IPS-18c (cell line): ENCODE measurements around the gene KCNE1.

Experiments
- H3K4me3 ChIP-seq: 2 replicates; pipeline ENCODE4 v1.7.0; 2013; ENCODE audit warnings: low read depth, mild to moderate bottlenecking, low read length, moderate library complexity; ENCODE audit not compliant: insufficient read depth
- H3K9me3 ChIP-seq: one replicate; pipeline ENCODE4 v1.6.1; 2013; ENCODE audit warnings: mild to moderate bottlenecking, low read length, moderate library complexity; ENCODE audit not compliant: control insufficient read depth, insufficient read depth

The KCNE1 gene

DNA sequence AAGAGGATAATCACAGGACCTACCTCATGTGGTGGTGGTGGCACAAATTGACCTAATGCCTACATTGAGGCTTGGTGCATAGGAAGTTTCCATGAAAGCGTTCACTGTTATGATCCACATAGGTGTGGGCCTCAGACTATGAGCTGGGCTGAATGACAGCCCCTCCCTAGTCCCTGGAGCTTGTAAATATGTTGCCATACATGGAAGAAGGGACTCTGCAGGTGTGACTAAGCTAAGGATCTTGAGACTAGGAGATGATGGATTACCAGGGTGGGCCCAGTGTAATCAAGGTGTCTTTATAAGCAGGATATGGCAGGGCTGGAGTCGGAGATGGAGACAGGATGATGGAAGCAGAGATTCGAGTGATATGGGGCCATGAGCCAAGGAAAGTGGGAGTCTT lies 31.0 kb upstream of the KCNE1 start:
- Histone ChIP-seq H3K9me3 (peaks cover 3% of the 10 kb centered on the region), H3K4me3 (no peak overlapping the region)

DNA sequence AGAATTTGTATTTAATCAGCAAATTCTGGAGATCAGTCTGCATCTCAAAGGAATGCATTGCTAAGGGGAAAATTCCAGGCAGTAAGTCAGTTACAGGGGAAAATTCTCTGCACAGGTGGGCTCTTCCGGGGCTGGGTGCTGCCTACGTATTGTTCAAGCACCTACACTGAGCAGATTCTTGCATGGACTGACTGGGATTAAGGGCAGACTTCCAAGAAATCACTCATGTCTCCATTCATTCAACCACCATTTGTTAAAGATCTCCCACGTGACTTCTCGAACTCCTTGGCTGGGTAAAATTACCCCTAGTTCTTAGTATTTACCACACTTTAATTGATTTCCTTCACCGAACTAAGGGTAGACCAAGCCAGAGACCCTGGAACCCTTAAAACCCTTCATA lies 28.2 kb upstream of the KCNE1 start:
- Histone ChIP-seq H3K4me3 (no peak overlapping the region), H3K9me3 (peaks cover 3% of the 10 kb centered on the region)

DNA sequence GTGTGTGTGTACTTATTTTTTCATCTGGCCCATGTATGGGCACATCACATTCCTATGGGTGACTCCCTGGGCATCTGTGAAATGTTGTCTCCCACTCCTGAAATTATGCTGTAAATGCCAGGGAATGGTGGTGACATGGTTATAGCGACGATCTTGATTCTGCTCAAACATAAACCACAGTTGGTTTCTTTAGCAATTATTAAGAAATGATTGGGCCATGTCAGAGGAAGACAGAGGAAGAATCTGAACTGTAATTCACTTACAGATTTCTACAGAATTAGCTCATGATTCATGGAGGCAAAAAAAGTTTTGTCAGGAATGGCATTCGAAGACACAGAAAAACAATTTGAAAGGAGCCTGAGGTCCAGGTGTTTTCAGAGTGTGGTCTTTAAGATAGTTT lies 25.8 kb upstream of the KCNE1 start:
- Histone ChIP-seq H3K9me3 (peaks cover 3% of the 10 kb centered on the region), H3K4me3 (no peak overlapping the region)

DNA sequence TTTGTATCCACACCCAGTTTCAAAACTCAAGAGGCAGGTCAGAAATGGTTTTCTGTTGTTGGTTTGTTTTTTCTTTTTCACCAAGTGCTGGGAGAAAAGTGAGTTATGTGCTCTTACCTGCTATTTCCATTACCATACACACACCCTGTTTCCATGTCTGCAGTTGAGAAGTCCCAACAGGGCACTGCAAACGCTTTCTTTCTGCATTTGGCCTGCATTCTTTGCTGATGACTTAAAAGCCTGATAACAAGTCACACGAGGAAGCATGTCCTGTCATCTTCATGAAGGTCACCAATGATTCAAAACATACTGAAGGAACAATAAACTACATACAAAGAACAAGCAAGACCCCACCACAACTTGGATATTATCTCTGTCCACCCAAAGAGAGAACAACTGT lies 24.8 kb upstream of the KCNE1 start:
- Histone ChIP-seq H3K4me3 (no peak overlapping the region), H3K9me3 (peaks cover 3% of the 10 kb centered on the region)

DNA sequence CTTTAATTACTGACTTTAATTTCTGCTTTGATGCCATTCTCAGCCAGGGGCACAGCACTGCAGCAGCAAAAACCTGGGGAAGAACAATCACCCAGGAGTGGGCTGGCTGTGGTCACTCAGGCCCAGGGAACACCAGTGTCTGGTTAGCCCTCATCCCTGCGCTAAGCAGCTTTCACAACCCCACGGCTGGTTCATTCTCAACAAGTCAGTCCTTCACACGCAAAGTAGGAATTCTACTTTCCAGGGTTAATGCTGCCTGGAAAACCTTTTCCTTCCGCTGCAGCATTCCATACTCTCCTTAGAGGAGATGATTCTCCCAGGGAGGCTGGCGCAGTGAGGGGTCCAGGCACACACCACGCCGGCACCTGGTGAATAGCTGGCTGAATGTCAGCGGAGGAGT lies 24.3 kb upstream of the KCNE1 start:
- Histone ChIP-seq H3K4me3 (no peak overlapping the region), H3K9me3 (peaks cover 3% of the 10 kb centered on the region)

DNA sequence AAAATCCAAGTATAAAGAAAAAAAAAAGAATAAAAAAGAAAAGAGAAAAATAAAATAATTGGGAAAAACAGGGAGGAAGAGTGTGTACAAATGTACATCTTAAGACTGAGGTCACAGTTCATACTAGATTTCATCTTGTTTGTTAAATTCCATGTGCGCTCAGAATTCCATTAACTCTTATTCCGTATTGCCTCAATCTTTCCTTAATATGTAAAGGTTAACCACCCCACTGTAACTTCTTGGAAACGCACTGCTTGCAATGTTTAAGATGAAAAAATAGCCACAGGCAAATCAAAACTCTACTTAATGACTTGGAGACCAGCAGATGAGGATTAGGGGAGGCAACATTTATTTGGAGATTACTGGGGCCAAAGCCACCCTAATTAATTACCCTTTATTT lies 23.9 kb upstream of the KCNE1 start:
- no peak overlapping the region for H3K4me3 ChIP-seq
- H3K9me3 ChIP-seq, result peaks cover 3% of the 10 kb centered on the region

DNA sequence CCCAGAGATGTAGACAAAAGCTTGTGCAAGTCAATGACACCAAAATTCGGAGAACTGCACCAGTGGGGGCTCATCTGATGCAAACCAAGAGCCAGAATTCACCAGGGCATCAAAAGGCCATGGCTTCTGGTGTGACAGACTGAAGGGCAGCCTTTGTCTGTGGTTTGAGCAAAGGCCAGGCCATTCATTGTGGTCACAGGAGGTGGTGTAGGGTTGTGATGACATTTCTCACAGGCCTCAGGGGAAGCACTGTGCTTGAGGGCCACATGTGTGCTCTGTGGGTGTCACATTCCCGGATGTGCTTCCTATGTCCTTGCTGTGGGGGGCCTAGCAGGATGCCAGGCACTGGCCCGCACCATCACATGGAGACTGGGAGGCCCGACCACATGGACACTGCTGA lies 22.5 kb upstream of the KCNE1 start:
- H3K9me3 ChIP-seq, result peaks cover 3% of the 10 kb centered on the region
- H3K4me3 ChIP-seq, result no peak overlapping the region

DNA sequence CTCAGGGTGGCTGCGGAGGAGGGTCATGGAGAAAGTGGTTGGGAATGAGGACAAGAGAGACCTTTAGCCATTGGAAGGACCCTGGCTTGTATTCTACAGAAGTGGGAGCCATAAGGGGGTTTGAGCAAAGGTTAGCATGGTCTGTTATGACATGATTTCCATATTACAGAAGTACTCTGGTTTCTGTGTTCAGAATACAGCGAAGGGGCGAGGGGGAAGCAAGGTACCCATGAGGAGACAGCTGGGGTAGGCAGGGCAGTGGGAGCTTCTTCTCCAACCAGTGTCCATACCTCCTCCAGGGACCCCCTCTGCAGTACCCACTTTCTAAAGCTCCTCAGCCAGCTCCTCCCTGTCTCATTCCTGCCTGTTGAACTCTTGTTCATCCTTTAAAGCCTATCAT lies 21.9 kb upstream of the KCNE1 start:
- Histone ChIP-seq H3K4me3 (no peak overlapping the region), H3K9me3 (peaks cover 3% of the 10 kb centered on the region)

DNA sequence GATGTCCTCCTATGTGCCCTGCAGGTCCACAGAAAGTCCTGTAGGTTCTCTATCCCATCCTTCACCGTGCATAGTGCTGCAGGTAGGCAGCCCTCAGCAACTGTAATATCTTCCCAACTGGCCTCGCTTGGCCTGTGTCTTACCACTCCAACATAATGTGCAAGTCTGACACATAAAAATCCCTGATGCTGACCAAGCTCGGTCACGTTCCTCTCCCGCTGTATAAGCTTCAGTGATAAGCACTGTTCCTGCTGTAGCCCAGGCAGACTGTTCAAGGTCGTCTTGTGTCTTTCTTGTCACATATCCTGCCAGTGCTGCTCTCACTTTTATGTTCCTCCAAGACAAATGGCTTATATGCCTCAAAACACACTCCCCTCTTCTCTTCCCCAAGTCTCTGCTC lies 19.4 kb upstream of the KCNE1 start:
- no peak overlapping the region for H3K4me3 ChIP-seq
- H3K9me3 ChIP-seq, result peaks cover 3% of the 10 kb centered on the region

DNA sequence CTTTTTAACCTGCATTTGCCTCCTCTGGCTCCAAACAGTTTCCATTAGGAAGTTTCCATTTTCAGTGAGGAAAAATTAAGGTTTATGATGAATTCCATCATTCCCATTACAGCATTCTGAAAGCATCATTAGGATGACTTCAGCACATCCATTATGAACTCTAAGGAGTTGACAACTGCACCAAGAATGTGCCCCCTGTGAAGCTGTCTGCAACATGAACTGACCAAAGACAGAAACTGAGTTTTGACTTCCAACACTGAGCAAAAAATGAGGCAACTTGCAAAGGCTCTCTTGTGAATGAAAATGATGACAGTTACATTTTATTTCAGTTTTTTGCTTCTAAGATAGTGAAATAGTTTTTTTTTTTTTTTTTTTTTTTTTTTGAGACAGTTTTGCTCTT lies 18.3 kb upstream of the KCNE1 start:
- H3K4me3 ChIP-seq, result no peak overlapping the region
- H3K9me3 ChIP-seq, result peaks cover 3% of the 10 kb centered on the region

DNA sequence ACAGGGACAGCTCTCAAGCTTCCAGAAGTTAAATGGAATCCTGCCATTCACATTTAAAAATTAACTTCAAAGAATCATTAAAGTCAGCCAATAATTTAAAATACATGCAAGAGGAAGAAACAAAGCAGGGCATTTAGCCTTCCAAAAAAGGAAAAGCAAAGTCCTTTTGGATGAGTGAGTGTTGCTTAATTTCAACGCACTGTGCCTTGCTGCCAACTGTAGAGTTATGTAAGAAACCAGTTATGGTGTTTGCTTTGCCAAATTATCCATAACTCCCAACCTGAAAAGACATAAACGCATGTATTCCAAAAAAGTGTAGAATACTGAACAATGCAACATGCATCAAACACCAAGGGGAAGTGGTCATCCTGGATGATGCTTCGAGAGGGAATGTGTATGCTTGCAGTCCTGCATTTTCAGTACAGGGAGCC lies 16.1 kb upstream of the KCNE1 start:
- Histone ChIP-seq H3K9me3 (no peaks in the 10 kb centered on the region), H3K4me3 (no peak overlapping the region; the same call in 1 of the 2 replicates)

DNA sequence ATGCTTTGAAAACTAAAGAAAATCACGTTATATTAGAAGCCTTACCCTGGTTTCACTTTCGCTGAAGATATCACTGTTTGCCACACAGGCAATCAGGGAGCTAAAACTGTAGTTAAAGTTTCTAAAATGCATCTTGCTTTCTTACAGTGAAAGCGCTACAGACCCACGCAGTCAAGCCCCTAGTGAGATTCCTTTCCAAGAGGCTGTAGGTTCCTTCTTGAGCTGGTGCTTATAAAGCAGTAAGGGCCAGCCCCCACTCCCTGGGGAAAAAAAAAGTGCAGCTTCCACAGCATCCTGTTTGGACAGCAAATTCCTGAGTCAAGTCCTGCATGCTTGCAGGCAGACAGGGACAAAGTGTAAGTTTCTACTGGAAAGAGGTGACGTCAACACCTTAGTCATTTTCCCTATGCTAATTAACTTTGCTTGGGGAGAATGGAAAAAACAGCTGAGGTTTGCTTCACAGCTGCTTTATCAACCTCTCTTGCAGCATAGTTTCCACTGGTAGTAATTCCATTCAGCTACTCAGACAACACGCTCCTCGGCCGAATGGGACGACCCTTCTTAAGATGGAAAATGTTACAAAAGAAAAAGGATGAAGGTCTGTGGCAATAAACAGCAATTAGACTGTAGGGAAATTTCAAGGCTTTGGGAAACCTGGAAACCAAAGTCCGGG lies 14.7 kb upstream of the KCNE1 start:
- no peak overlapping the region for H3K4me3 ChIP-seq

DNA sequence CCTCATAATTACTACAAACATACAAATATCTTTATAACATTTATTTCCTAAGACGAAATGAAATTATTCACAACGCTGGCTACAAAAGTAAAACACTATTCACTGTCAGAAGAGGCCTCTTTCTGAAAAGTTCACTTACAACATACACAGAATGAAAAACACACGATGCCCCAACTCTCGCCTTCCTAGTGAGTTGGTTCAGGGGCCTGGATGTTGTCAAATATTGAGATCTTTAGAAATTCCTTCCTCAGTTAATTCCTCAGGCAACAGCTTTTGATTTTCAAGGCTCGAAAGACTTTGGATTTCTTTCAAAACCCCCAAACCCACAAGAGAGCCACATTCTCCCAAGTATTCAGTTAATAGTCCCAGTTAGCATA lies 14.2 kb upstream of the KCNE1 start:
- no peaks in the 10 kb centered on the region for H3K9me3 ChIP-seq
- H3K4me3 ChIP-seq, result no peak overlapping the region

More for the DNA sequence above, 14.7 kb upstream of the KCNE1 start:
- H3K9me3 ChIP-seq, result no peaks in the 10 kb centered on the region

DNA sequence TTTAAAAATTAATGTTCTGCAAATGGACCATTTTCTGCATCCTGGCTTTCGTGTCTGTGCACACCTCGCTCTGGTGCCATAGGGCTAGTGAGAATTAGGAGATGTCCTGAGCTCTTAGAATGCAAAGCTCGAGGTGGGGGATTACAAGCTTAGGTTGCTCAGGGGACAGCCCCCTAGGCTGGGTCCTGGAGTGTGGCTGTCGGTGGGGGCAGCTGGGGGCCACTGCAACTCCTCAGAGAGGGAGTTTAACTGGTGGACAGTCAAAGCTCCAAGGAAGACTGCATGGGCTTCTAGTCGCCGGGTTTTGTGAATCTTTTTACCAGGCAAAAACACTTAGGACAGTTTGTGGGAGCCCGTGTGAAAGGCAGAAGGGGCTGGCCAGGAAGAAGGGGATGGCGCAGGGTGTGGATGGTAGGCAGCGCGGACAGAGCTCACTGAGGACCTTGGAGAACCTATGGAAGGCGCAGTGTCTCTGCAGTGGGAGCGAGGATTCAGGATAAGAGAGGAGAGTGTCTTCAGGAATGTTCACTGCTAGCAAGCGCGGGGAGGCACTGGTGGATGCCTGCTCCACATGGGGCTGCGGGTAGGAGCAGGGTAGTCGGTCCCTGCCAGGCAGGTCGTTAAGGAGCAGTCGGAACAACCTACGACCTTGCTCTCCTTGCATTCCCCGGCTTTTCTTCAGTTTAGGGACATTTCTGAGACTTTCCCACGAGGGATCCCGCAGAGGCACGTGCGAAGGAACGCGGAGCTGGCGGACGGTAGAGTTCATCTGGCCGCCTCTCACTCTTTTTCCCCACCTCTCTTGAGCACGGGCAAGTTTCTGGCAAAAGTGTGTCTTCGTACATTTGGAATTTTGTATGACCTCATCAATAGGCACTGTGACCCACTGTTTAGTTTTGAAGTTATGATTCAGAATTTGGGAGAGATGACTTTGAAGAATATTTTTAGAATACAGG lies 12.9 kb upstream of the KCNE1 start:
- no peak overlapping the region for H3K4me3 ChIP-seq

DNA sequence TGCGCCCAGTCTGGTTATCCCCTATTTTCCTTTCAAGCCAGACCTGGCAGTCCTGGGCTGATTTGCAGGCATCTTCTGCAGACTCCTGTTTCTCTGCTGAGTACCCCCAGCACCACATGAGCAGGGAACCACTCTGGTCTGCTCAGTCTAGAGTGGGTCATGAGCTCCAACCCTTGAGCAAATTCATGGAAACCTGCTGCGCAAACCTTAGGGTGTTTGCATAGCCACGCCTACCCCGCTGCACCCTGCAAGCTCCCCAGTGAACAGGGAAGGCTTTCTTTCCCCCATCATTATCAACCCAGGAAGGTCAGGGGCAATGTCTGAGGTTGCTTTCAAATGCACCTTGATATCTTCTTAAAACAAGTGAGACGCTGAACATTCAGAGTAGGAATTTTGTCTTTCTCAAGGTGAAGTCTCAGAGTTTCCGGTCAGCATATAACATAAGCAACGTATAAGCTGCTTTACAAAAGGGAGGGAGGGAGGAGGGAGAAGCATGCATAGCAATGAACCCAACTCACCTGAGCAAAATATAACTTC lies 11.1 kb upstream of the KCNE1 start:
- Histone ChIP-seq H3K9me3 (no peaks in the 10 kb centered on the region), H3K4me3 (no peak overlapping the region)

More for the DNA sequence above, 12.9 kb upstream of the KCNE1 start:
- no peaks in the 10 kb centered on the region for H3K9me3 ChIP-seq

DNA sequence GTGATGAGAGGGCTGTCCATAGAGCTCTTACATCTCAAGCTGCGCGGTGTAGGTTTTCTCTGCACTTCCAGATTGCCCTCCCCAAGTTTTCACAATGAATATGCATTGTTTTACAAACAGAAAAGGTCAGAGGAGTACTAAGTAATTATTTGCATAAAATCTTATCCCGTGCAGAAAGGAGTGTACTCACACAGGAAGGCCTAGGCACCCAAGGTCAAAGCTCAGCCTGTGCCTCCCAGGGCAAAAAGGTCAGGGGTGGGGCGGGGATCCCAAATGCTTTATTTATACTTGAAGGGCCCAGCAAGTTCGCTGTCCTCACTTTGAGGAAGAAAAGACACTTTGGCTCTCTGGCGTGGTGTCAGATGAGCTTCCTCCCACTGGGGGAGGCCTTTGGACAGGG lies 10.3 kb upstream of the KCNE1 start:
- no peak overlapping the region for H3K4me3 ChIP-seq
- H3K9me3 ChIP-seq, result no peaks in the 10 kb centered on the region

DNA sequence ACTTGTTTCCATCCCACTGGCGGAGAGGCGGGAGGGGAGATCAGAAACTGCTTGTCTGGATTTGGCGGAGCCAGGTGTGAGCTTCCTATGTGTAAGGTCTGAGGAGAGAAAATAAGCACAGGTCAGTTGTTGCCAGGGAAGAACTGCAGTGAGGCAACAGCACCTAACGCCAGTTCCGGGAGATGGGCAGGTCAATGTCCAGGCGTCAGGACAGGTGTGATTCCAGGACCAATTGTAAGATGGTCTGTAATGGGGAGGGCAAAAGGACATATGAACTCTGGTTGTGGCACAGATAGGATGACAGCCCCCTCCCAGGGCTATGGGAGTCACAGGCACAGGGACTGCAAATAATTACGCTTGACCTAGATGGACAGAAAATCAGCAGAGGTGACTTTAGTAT lies 9.6 kb upstream of the KCNE1 start:
- H3K4me3 ChIP-seq, result no peak overlapping the region
- no peaks in the 10 kb centered on the region for H3K9me3 ChIP-seq
